Neuron (in vitro differentiated cells): ENCODE results near the gene FSIP1.

ENCODE experiments used
- H2AFZ ChIP-seq: one replicate; pipeline ENCODE4 v1.6.1; 2013; ENCODE audit warnings: low read depth, mild to moderate bottlenecking, inconsistent platforms, low read length, moderate library complexity
- H3K27me3 ChIP-seq: one replicate; pipeline ENCODE4 v1.6.1; 2013; ENCODE audit warnings: low read length; ENCODE audit not compliant: insufficient read depth
- H3K36me3 ChIP-seq: one replicate; pipeline ENCODE4 v1.6.1; 2013; ENCODE audit warnings: low read length; ENCODE audit not compliant: insufficient read depth
- H3K4me1 ChIP-seq: one replicate; pipeline ENCODE4 v1.6.1; 2013; ENCODE audit warnings: low read length; ENCODE audit not compliant: insufficient read depth
- H3K4me3 ChIP-seq: 2 replicates; pipeline ENCODE4 v1.5.1; 2013; ENCODE audit warnings: mild to moderate bottlenecking, low read length, moderate library complexity
- H3K9me3 ChIP-seq: one replicate; pipeline ENCODE4 v1.6.1; 2013; ENCODE audit warnings: low read length

FSIP1 gene

DNA sequence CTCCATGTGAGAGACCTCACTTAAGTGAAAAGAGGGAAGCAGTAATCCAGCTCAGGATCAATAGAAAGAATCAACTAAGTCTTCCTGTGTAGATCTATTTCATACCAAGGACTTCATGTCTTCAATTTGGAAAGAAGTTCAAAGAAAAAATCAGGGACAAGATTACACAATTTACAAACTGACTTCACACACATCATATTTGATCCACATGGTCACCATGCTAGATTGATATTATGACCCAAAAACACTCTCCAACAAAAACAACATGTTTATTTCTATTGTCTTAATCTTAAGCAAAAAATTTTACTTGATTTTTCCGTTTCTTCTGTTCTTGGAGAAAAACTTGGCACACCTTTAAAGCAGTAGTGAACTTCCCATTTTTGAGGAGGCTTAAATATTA, 125.5 kb downstream of the FSIP1 start:
- Histone ChIP-seq H2AFZ (no peak overlapping the region), H3K36me3 (no peaks in the 10 kb centered on the region), H3K27me3 (no peaks in the 10 kb centered on the region), H3K4me1 (no peaks in the 10 kb centered on the region), H3K9me3 (peaks cover 1% of the 10 kb centered on the region), H3K4me3 (no peak overlapping the region)

DNA sequence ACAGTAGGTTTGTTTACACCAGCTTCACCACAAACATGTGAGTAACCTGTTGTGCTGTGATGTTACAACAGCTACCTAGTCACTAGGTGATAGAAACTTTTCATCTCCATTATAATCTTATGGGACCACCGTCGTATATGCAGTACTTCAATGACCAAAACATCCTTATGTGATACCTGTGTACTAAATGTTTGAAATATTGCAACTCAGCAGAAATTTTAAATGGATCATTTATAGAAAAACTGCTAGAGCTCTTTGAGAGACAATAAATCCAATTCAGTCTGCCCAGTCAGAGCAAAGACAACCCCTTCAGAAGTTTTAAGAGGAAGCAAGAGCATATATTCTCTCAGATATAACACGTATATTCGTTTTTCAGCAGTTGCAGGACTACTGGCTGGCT, 128.3 kb downstream of the FSIP1 start:
- Histone ChIP-seq H3K9me3 (peaks cover 1% of the 10 kb centered on the region), H2AFZ (no peak overlapping the region), H3K4me3 (no peak overlapping the region), H3K4me1 (peaks cover 4% of the 10 kb centered on the region), H3K36me3 (no peaks in the 10 kb centered on the region), H3K27me3 (no peaks in the 10 kb centered on the region)

DNA sequence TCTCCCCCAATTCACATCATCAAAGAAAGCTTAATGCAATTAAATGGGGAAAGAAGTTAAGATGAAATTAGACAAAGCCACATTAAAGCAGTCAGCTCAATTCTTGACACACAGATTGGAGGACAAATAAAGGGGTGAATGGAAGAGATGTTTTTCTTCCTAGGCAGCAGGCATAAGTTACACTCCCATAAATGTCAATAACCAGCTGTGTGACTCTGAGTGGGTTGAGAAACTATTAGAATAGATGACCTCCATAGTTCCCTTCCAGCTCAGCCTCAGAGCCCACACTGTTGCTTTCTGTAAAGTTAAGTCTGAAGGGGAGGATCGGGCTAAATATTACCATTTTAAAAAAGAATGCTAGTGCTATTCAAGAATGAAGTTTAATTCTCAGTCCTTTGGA, 130.8 kb downstream of the FSIP1 start:
- H3K4me1 ChIP-seq: peaks cover 4% of the 10 kb centered on the region
- H3K4me3 ChIP-seq: no peak overlapping the region
- no peaks in the 10 kb centered on the region for H3K27me3 ChIP-seq
- H3K36me3 ChIP-seq: no peaks in the 10 kb centered on the region
- H3K9me3 ChIP-seq: no peaks in the 10 kb centered on the region
- H2AFZ ChIP-seq: no peak overlapping the region

DNA sequence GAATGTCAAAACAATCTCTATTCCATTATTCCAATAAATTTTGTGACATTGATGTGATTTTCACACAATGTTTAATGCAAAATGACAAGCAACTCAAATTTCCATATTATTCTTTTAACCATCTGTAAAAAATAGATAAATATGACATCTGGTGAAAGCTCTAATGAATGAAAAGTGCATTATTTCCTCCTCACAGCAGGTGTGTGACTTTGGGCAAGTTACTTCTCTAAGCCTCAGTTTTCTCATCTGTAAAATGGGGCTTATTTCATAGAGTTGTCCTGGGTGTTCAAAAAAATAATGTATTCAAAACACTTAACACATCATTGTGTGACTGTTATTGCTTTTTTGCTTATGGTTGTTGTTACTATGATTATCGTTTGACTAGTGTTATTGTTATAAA, 131.3 kb downstream of the FSIP1 start:
- Histone ChIP-seq H3K4me1 (peaks cover 4% of the 10 kb centered on the region), H3K9me3 (no peaks in the 10 kb centered on the region), H3K27me3 (no peaks in the 10 kb centered on the region), H3K36me3 (no peaks in the 10 kb centered on the region), H3K4me3 (no peak overlapping the region), H2AFZ (no peak overlapping the region)

DNA sequence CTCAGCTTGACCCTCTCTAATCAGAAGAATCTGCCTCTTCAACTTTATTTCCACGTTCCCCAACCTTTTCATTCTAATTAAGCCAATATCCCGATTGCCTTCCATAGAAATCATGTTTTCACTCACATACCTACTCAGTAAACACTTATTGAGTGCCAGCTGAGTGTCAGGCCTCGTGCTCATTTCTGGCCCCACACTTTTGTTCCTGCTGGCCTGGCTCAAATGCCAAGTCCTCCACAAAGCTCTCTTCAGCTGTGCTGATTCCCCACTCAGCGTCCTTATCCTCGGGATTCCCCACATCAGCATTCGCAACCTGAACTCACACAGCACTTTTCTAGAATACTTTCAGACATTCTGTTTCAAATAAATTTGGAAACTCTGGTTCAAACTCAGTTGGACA, 132.9 kb downstream of the FSIP1 start:
- Histone ChIP-seq H3K27me3 (no peaks in the 10 kb centered on the region), H3K36me3 (no peaks in the 10 kb centered on the region), H3K4me1 (peaks cover 4% of the 10 kb centered on the region), H2AFZ (no peak overlapping the region), H3K4me3 (no peak overlapping the region), H3K9me3 (no peaks in the 10 kb centered on the region)

DNA sequence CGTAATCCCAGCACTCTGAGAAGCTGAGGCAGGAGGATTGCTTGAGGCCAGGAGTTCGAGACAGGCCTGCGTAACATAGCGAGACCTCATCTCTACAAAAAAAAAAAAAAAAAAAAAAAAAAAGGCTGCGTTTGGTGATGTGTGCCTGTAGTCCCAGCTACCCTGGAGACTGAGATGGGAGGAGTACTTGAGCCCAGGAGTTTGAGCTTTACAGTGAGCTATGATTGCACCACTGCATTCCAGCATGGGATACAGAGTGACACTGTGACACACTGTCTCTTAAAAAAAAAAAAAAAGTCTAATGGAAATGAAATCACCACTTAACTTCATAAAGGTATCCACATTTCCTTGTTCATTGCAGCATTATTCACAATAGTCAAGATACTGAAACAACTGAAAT, 136.2 kb downstream of the FSIP1 start:
- Histone ChIP-seq H3K36me3 (no peaks in the 10 kb centered on the region), H3K4me3 (no peak overlapping the region), H3K4me1 (peaks cover 17% of the 10 kb centered on the region), H3K9me3 (no peaks in the 10 kb centered on the region), H3K27me3 (no peaks in the 10 kb centered on the region), H2AFZ (no peak overlapping the region)

DNA sequence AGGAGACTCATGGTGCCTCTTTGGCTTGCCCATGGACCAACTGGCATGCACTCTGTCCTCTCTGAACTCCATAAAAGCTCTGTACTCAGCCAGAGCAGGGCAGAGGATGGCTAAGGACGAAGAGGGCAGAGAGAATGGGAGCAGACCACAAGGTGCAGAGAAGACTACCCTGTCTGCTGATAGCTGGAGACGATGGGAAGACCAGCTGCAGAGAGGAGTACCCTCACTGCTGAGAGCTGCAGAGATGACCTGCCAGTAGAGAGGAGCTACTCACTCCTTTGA, 136.7 kb downstream of the FSIP1 start:
- Histone ChIP-seq H3K9me3 (no peaks in the 10 kb centered on the region), H3K4me1 (peaks cover 22% of the 10 kb centered on the region), H3K27me3 (no peaks in the 10 kb centered on the region), H3K4me3 (no peak overlapping the region), H2AFZ (no peak overlapping the region), H3K36me3 (no peaks in the 10 kb centered on the region)

DNA sequence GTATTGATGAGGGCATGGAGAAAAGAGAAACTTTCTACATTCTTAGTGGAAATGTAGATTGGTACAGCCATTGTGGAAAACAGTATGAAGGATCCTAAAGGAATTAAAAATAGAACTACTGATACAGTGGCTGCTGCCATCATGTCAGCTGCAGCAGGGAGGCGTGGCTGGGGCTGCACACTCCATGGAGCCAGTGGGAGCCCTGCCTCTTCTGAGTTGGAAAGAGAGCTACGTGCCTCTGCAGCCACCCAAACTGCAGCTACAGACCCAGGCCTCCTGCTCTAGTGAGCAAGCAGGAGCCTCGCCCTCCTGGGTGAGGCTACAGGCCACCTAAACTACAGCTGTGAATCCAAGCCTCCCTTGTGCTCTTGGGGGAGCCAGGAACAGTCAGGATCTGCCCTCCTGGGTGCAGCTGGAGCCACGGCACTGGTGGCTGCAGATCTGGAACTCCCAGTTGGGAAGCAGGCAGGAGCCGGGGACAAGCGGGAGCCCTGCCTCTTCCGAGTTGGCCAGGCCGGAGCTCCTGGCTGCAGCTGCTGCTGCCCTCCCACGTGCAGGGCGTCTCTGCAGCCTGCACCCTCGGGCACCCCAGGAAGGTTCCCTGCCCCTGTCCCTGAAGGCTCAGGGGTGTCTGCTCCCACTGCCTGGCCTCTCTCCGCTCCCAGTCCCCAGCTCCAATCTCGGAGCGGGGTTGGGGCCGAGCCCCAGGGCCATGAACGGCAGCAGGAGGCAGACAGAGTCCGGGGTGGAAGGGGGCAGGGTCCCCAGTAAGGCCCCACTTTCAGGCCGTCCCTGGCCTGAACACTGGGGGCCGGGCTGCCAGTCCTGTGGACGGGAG, 137.3 kb downstream of the FSIP1 start:
- H3K27me3 ChIP-seq: no peaks in the 10 kb centered on the region
- no peaks in the 10 kb centered on the region for H3K9me3 ChIP-seq
- no peaks in the 10 kb centered on the region for H3K36me3 ChIP-seq
- H2AFZ ChIP-seq: no peak overlapping the region
- peaks cover 28% of the 10 kb centered on the region for H3K4me1 ChIP-seq
- no peak overlapping the region for H3K4me3 ChIP-seq

DNA sequence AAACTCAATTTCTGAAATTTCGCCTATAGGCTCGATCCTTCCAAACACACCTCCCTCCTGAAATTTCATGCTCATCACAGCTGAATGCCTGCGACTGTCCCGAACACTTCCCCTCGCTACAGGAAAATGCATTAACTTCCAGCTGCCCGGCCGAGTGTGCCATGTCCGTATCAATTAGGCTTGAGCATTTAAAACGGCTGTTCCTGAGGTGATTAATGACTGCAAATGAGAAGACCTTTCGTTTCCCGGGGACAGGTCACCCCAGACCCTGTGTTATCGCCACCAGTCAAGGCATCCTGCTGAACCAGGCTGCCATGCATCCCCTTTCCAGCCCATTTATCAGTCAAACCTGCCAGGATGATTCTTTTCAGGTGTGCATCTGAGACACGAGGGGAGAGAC, 138.5 kb downstream of the FSIP1 start:
- Histone ChIP-seq H3K4me3 (no peak overlapping the region), H3K36me3 (no peaks in the 10 kb centered on the region), H2AFZ (no peak overlapping the region), H3K4me1 (peaks cover 33% of the 10 kb centered on the region), H3K27me3 (no peaks in the 10 kb centered on the region), H3K9me3 (no peaks in the 10 kb centered on the region)

DNA sequence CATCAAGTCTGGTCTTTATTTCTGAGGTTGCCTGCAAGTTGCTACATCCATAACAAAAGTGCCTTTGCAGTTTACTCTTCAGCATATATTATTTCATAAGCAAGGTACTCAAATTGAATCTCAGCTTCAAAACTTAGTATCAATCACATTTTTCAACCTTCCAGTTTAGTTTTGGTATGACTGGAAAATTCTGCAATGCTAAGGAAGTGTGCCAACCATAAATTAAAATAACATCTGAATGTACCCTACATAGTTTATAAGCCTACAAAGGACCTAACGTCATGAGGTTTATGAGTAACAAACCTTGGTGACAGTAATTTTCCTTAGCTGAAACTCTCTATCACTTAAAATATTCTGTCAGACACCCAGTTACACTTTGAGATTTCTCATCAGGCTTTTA, 138.9 kb downstream of the FSIP1 start:
- no peaks in the 10 kb centered on the region for H3K9me3 ChIP-seq
- no peak overlapping the region for H3K4me3 ChIP-seq
- no peaks in the 10 kb centered on the region for H3K36me3 ChIP-seq
- no peak overlapping the region for H2AFZ ChIP-seq
- no peaks in the 10 kb centered on the region for H3K27me3 ChIP-seq
- peaks cover 33% of the 10 kb centered on the region for H3K4me1 ChIP-seq

DNA sequence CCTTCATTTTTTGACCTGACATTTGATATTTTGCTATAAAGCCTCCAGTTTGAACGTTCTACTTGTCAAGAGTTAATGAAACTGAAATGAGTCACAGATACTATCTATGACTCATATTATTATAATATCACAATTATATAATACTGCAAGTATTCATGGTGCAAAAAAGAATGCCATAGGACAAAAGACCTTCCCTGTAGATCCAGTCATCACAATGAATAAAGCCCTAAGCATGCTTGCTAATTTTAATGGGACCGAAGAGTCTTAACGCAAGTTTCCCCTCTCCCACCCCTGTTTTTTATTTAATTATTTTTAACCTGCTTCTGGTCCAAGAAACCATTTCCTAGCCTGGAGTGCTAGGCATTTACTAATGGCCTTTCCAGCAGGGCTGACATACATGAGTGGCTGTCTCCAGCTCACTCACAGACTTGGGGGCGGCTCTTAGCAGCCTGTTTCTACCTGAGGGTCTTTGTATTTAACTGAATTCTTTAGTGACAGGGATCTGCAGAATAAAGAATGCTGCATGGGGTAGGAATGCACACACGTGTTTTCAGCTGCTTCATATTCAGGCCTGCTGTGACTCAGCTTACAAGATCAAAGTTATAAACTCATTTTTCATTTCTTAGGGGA, 140.5 kb downstream of the FSIP1 start:
- Histone ChIP-seq H3K9me3 (no peaks in the 10 kb centered on the region), H3K27me3 (no peaks in the 10 kb centered on the region), H2AFZ (no peak overlapping the region), H3K4me1 (peaks cover 33% of the 10 kb centered on the region), H3K36me3 (no peaks in the 10 kb centered on the region), H3K4me3 (no peak overlapping the region)

DNA sequence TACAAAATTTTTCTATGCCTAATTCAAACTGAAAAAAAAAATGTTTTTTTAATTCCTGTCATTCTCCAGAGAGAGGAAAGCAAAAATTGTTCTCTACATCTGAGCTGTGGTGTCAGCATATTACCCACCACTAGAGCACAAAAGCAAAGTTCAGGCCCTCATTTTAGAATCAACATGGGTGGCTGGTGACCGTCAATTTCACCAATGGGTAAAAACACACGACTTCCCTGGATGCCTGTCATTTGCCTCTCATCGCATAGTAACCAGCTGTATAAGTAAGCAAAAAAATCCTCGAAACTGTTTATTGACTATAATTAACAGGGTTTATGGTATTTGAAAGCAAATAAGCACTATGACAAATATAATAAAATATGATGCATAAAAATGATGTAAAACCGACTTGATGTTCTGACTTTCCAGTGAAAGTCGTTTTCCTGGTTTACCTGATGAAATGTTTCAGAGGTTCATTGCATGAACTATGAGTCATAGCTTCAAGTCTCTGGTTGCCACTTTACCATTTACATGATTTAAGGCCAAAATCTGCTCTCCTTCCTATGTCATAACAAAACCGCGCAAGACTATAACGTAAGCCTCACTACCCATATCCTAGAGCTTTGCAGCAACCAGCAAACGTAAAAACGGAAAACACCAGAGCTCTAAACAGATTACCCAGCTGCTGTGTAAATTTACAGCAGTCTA, 141.3 kb downstream of the FSIP1 start:
- Histone ChIP-seq H3K27me3 (no peaks in the 10 kb centered on the region), H3K4me1 (peaks cover 33% of the 10 kb centered on the region), H3K36me3 (no peaks in the 10 kb centered on the region)

DNA sequence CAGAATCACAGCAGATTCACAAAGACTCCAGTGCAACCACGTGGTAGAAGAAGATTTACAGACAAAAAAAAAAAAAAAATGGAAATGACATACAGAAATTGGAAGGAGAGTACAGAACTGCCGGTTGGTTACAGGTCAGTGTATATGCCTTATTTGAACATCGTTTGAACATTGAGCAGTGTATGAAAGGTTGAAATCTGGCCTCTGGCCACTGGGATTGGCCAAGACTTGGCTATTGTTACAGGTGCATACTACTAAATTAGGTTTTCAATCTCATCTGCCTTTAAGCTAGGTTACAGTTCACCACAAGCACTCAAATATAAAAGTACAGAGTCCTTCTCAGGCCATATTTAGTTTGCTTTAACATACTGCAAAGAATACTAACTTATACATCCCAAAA, 142.0 kb downstream of the FSIP1 start:
- Histone ChIP-seq H3K9me3 (no peaks in the 10 kb centered on the region), H2AFZ (no peak overlapping the region), H3K4me1 (peaks cover 33% of the 10 kb centered on the region), H3K36me3 (no peaks in the 10 kb centered on the region), H3K27me3 (no peaks in the 10 kb centered on the region), H3K4me3 (no peak overlapping the region)

More for the DNA sequence above, 141.3 kb downstream of the FSIP1 start:
- Histone ChIP-seq H3K9me3 (no peaks in the 10 kb centered on the region), H3K4me3 (no peak overlapping the region), H2AFZ (no peak overlapping the region)
